GM13976 (cell line): ENCODE data around the gene GPR75.

Source experiments
- DNase-seq: peaks from one replicate; pipeline ENCODE4 v3.0.0; 2012; ENCODE audit warnings: low spot score
- CTCF ChIP-seq: IDR thresholded peaks from 2 replicates; pipeline ENCODE4 v1.5.1; 2012; ENCODE audit warnings: borderline replicate concordance, mild to moderate bottlenecking; ENCODE audit not compliant: insufficient read depth; ENCODE audit errors: extremely low read depth, missing control alignments, control extremely low read depth
- in situ Hi-C: fragments of 300-500 bp; cut with MboI; formaldehyde crosslinking; loops from one replicate; pipeline ENCODE4 v1.12.0; 2022; ENCODE audit warnings: low sequenced_read_pairs, mixed read lengths, inconsistent platforms; ENCODE audit not compliant: unreplicated experiment

The GPR75 gene

DNA sequence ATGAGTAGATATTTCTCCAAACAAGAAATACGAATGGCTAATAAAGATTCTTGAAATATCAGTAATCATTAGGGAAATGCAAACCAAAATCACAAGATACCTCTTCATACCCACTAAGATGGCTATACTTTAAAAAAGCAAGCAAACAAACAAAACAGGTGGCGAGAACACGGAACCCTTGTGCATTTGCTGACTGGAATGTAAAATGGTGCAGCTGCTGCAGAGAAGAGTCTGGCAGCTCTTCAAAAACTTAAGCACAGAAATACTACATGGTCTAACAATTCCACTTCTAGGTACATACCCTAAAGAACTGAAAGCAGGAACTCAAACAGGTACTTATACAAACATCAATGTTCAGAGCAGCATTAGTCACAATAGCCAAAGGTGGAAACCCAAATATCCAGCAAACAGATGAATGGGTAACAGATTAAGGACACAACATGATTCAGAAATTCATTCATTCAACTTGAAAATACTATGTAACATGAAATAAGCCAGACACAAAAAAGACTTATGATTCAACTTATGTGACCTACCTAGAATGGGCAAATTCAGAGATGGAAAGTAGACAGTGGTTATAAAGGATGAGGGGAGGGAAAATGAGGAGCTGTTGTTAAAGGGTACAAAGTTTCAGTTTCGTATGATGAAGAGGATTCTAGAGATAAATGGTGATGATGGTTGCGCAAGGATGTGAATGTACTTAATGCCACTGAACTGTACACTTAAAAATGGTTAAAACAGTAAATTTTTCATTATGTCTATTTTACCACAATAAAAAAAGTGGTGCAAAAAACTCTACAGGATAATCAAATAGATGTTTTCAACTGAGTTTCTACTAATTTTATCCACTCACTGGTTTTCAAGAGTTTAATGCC is 26.9 kb upstream of the GPR75 start:
- DNase-seq: no peak
- TF ChIP-seq CTCF: no peak
- in situ Hi-C loops: no loop called here

GRCh38 chr2:53884883-53885282 is 25.1 kb upstream of the GPR75 start:
- TF ChIP-seq CTCF: no peak
- in situ Hi-C loops: no loop called here
- DNase-seq: no peak

DNA sequence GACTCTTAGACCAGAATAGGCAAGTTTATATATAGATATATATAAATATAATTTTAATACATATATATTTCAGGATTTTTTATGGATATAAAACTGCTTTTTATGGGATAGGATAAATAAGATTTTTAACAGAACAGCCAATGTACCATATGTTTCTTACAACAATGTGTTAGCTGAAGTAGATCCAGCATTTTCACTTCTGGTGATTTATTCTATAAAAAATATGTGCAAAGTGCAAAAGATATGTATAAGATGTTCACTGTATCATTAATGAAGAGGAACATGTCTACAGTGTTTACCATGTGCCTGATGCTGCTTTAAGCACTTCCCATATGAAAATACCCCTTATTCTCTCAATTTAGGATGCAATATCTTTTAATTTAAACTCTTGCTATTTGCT is 22.2 kb upstream of the GPR75 start:
- no peak for DNase-seq
- TF ChIP-seq CTCF: no peak
- in situ Hi-C loops: no loop called here

DNA sequence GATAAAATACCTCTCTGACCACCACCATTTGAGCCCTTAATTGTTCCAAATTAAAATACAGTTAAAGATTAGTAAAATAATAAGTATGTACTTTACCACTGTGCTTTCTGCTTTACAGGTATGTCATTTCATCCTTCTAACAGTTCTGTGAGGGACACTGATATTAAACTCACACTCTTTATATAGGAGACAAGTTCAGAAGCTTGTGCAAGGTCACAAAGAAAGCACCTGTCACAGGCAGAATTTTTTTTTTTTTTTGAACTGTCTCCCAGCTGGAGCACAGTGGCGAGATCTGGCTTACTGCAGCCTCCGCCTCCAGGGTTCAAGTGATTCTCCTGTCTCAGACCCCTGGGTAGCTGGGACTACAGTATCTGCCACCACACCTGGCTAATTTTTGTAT is 21.6 kb upstream of the GPR75 start:
- DNase-seq: no peak
- in situ Hi-C loops: no loop called here
- TF ChIP-seq CTCF: no peak

DNA sequence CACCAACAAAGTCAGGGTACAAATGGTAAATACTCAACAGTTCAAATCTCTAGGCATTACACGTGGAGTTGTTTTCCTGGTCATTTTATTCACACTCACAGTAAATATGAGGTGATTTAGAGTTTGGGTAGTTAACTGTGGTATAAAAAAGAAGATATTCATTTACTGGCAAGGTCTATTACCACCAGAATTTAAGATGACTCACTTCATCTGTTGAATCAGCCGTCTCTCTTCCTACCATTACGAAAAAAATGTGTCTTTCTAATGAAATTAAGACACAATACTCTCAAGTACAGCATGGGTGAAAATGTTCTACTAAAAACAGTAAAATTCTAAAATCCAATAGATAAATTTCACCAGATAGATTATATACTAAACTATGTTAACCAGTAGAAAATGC is 21.0 kb upstream of the GPR75 start:
- no peak for DNase-seq
- TF ChIP-seq CTCF: no peak
- in situ Hi-C loops: no loop called here

- in situ Hi-C loops: no loop called here
- no peak for DNase-seq
- no peak for TF ChIP-seq CTCF
Measured at GRCh38 chr2:53877556-53877955, 17.8 kb upstream of the GPR75 start.
